GM12891 (cell line): ENCODE data around the gene DYNLRB1.

Experiments used
- POLR2A ChIP-seq: IDR thresholded peaks from 2 replicates; pipeline ENCODE4 v1.6.1; 2011; ENCODE audit warnings: low read depth, low read length, control low read depth
- POLR2AphosphoS5 ChIP-seq: IDR thresholded peaks from 2 replicates; pipeline ENCODE4 v1.6.1; 2011; ENCODE audit warnings: low read depth, low read length, control low read depth

GRCh38 chr20:34570859-34571306, 54.7 kb downstream of the DYNLRB1 start:
- TF ChIP-seq POLR2AphosphoS5 (no peak), POLR2A (no peak)
